Skin of body (tissue), 2 donors: ENCODE data around the gene DBP. TPM values are rescaled to one million over a fixed set of nuclear protein-coding genes. Genes with fewer than 3 reads are reported as not detected.

Source experiments
- DNase-seq: peaks from one replicate; lab custom pipeline; 2025; lab: John Stamatoyannopoulos, UW
- total RNA-seq: library from RNA; depleted of rRNA; stranded (reverse); fragments of >200 nt; gene quantifications from one replicate; pipeline ENCODE4 v1.2.3, GENCODE V29; 2014

DBP gene
- total RNA-seq, 1 donor from 2014 or later = 5.7 TPM

GRCh38 chr19:48613852-48614435, 23.2 kb downstream of the DBP start:
- DNase-seq = no peak

GRCh38 chr19:48613024-48613851, 23.9 kb downstream of the DBP start:
- DNase-seq = no peak

GRCh38 chr19:48611872-48612271, 25.3 kb downstream of the DBP start:
- no peak for DNase-seq

- DNase-seq = no peak
These were observed 27.5 kb downstream of the DBP start for GRCh38 chr19:48609571-48610108.

GRCh38 chr19:48608798-48609263, 28.3 kb downstream of the DBP start:
- peak; percentile 23 for DNase-seq

GRCh38 chr19:48607359-48607755, 29.8 kb downstream of the DBP start:
- DNase-seq = no peak

GRCh38 chr19:48606463-48607358, 30.5 kb downstream of the DBP start, which contains the start of gene SPACA4:
SPACA4 (plus strand) TSS chr19:48606742; CDS start chr19:48606979, 237 bp downstream.
- no peak for DNase-seq

GRCh38 chr19:48603850-48604249, 33.3 kb downstream of the DBP start:
- DNase-seq = no peak

GRCh38 chr19:48603449-48603848, 33.7 kb downstream of the DBP start:
- DNase-seq = no peak

GRCh38 chr19:48603001-48603400, 34.2 kb downstream of the DBP start:
- no peak for DNase-seq

GRCh38 chr19:48600679-48601417, 36.3 kb downstream of the DBP start:
- DNase-seq = no peak

- DNase-seq = no peak
These were observed 38.0 kb downstream of the DBP start for GRCh38 chr19:48598996-48599700.

GRCh38 chr19:48596679-48597465, 40.3 kb downstream of the DBP start:
- no peak for DNase-seq

- DNase-seq = no peak
These were observed 40.9 kb downstream of the DBP start for GRCh38 chr19:48596237-48596636.

- no peak for DNase-seq
These were observed 41.3 kb downstream of the DBP start for GRCh38 chr19:48595833-48596232.

- no peak for DNase-seq
These were observed 42.0 kb downstream of the DBP start for GRCh38 chr19:48595171-48595570.

GRCh38 chr19:48591021-48591420, 46.2 kb downstream of the DBP start:
- DNase-seq = no peak

- DNase-seq = peak; percentile 38
These were observed 48.3 kb downstream of the DBP start for GRCh38 chr19:48588670-48589401.

- DNase-seq = no peak
These were observed 49.8 kb downstream of the DBP start for GRCh38 chr19:48587387-48587786.
